COLO668 (cell line): ENCODE measurements around the gene SLC27A5.
A peak's percentile ranks its signal among the peaks of the same experiment; 100 is the strongest.

Source experiments
- DNase-seq: peaks from one replicate; lab custom pipeline; 2025; ENCODE audit not compliant: unreplicated experiment; lab: John Stamatoyannopoulos, UW

SLC27A5 gene, protein sequence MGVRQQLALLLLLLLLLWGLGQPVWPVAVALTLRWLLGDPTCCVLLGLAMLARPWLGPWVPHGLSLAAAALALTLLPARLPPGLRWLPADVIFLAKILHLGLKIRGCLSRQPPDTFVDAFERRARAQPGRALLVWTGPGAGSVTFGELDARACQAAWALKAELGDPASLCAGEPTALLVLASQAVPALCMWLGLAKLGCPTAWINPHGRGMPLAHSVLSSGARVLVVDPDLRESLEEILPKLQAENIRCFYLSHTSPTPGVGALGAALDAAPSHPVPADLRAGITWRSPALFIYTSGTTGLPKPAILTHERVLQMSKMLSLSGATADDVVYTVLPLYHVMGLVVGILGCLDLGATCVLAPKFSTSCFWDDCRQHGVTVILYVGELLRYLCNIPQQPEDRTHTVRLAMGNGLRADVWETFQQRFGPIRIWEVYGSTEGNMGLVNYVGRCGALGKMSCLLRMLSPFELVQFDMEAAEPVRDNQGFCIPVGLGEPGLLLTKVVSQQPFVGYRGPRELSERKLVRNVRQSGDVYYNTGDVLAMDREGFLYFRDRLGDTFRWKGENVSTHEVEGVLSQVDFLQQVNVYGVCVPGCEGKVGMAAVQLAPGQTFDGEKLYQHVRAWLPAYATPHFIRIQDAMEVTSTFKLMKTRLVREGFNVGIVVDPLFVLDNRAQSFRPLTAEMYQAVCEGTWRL

DNA sequence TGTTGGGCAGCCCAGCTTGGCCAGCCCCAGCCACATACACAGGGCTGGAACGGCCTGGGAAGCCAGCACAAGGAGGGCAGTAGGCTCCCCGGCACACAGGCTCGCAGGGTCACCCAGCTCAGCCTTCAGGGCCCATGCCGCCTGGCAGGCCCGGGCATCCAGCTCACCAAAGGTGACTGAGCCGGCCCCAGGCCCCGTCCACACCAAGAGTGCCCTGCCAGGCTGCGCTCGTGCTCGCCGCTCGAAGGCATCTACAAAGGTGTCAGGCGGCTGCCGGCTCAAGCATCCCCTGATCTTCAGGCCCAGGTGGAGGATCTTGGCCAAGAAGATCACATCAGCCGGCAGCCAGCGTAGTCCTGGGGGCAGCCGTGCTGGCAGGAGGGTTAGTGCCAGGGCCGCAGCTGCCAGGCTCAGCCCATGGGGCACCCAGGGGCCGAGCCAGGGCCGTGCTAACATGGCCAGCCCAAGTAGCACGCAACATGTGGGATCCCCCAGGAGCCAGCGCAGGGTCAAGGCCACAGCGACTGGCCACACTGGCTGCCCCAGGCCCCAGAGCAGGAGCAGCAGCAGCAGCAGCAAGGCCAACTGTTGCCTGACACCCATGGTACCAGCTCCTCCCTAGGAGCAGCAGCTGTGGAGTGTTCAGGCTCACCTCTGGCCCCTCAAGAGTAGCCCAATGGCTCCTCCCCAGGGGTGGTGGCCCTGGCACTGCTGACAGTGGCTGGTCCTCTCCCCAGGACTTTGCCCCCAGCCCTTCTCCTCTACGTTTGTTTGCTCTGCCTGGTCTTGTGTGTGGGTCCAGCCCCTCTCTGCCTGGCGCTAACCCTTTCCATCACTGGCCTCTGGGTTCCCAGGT lies at the start of gene SLC27A5:
SLC27A5 (minus strand) TSS at position 640 of the 856 bp plus-strand sequence; CDS start at position 603, 37 bp downstream.
- peak; percentile 12 for DNase-seq

DNA sequence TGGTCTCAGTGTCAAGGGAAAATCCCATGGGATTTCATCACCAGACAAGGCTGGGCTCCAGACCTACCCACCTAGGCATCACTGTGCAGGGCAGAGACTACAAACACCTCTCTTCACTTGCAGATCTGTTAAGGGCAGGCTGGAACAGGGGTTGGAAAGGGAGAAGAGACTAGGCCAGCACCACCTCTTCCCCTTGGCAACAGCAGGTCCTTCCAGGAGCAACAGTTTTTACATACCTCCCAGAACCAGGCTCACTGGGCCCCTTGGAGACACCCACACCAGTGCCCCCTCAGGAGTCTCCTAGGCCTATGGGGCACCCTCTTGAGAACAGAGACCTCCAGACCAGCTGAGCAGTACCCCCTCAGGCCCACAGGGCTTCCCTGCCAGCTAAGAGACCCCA lies 49.1 kb upstream of the SLC27A5 start:
- no peak for DNase-seq

DNA sequence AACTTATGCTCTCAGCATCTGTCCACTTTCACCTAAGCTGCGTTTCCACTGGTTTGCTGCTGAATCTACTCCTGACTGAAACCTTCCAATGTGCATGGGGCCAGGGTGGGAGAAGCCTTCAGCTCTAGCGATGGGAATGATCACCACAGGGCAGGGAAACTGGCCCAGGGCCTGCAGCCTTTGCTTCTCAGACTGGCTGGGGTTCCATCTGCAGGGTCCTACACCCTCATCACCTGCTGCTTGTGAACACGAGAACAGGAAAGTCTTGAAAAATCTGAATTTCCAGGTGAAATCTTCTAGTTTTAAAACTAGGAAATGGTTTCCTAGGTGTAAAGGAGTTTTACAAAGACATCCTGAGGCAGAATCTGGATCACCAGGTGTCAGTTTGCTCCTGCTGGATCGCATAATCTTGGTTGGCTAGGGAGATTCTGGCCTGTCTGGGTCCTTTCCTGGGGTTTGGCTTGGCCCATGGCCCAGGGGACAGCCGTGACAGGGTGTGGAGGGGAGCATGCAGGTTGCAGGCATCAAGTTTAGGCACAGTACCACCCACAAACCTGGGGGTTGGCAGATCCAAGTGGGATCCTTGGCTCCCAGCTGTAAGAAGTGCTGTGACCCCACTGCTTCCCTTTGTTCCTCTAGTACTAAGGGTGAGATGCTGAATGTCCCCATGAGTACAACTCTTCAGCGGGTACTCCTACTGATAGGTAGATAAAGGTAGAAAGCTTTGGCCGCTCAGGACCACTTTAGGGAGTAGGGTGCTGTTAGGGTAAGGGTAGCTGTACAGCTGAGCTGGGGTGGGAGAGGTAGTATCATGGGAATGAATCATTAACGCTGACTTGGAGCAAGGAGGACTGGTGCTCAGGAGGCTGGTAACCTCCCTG lies 48.5 kb upstream of the SLC27A5 start:
- DNase-seq = no peak

DNA sequence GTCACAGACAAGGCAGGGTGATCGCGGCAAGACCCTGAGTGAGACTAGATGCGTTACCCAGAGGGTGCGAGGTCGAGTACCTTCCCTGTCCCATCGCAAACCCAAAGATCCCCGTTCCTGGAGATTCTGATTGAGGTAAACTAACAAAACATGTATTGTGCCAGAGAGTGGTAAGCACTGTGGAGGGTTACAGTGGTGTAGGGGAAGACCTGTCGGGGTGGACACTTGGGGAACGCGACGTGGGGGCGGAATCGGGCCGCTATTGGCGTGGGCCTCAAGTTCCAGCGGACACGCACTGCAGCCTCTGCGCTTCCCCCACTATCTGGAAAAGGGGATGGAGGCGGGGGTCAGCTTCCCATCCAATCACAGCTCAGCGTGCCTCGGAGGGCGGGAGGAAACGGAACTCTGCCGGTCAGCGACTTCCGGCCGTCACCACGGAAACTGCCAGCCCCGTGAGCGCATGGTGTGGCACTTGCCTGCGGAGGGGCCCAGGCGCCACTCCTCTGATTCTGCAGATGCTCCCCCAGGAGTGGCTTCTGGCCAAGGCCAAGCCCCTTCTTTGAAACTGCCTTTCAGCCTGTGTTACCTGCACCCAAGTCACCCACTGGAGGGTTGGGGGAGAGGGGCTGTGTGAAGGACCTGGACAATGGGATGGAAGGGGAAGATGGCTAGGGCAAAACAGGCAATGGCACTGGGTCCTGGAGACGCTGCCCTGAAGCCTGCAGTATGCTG lies 47.6 kb upstream of the SLC27A5 start:
- no peak for DNase-seq

DNA sequence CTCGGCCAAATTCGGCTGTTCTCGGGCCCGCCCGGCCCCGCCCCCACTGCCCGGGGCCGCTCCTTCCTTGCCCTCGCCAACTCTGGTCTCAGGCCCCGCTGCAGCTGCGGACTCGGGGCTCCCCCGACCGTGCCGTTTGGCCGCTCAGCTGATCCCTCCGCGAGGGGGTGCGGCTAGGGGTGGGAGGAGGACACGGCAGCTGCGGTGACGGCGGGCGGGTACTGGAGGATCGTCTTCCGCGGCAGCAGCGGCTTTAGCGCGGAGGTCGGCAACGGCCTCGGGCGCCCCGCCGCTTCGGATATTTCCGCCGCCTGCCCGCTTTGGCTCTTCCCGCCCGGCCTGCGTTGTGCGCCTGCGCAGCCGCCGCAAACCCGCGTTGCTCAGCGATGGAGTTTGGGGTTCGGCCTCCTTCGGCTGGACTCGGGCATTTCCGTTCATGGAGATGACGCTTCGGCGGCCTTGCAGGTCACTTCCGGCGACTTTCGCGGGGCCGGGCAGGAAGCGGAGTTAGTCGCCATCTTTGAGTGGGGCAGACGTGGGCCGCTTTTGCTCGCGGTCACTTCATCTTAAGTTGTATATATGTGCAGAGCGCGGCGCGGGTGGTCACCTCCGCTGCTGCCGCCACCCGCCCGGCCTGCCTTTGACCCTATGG lies 47.0 kb upstream of the SLC27A5 start:
- DNase-seq = no peak

DNA sequence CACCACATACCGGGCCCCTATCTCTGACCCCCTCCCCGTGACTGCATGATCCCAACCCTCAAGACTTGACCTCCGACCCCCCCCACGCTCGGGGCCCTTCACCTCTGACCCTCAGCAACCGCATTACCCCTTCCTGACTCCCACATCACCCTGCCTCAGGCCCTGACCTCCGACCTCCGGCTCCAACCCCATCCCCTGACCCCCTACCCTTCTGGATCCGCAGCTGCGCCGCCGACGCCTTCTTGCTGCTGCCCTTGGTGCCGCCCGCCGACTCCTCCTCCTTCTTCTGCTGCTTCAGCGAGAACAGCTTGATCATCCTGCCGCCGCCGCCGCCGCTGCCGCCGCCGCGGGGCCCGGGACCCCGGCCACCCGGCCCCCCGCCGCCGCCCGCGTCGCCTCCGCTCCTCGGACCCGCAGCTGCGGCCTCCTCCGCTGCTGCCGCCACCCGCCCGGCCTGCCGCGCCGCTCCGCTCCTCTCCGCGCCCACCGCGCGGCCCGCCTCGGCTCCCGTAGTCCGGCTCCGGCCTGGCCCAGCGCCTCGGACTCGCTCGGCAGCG lies 46.4 kb upstream of the SLC27A5 start, which contains the start of gene UBE2M:
UBE2M (minus strand) TSS at position 546 of the 557 bp plus-strand sequence; CDS start at position 316, 230 bp downstream.
- DNase-seq = no peak

DNA sequence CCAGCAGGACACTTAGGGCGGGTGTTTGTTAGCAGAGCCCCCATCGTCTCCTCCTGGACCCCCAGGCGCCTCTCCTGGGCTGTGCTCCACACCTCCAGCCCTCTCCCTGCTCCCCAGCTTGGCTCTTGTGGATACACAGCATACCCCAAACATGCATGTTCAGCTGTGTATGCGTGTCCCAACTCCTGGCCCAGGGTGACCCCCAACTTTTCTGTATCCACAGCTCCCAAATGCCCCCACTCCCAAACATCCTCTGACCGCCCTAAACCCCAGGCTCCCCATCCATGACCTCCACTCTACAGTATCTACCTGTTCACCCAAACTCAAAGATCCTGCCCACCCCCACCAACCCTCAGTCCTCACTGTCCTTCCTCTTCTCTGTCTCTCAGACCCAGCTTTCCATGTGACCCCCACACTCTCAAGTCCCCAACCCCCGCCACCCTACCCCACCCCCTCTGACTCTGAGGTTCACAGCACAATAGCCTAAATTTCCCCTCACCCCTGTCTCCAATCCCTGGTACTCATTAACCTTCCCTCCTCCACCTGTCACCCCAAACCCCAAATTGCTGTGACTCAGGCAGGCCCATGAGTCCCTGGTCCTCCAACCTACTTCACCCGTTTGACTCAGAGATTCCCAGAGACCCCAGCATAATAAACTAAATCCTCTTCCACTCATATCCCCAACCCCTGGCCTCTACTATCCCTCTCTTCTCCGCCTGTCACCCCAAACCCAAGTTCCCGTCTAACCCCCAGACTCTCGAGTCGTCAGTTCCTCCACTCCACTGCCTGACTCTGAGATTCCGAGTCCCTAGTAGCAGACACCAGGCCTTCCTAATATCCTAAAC lies 45.7 kb upstream of the SLC27A5 start:
- no peak for DNase-seq

DNA sequence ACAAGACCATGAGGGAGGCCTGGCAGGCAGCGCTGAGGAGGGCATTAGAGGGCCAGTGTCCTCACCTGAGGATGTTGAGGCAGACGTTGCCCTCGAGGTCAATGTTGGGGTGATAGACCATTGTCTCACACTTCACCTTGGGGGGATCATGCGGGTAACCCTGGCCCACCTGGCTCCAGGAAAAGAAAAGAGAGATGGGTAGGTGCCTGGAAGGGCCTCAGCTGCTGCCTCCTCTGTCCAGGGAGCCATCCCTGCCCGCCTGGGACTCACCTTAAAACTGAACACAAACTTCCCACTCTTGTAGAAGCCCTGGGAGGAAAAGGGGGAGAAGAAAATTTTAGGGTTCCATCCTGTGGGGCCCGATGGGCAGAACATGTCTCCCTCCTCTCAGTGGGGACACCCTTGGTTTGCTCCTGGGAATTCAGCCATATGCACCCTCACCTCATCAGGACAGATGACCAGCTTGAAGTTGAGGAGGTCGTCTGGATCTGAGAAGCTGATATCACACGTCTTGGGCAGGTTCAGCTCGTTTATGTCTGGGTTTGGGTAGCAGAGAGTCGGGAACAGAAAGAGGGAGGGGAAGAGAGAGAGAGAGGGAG lies 44.9 kb upstream of the SLC27A5 start:
- DNase-seq = no peak

DNA sequence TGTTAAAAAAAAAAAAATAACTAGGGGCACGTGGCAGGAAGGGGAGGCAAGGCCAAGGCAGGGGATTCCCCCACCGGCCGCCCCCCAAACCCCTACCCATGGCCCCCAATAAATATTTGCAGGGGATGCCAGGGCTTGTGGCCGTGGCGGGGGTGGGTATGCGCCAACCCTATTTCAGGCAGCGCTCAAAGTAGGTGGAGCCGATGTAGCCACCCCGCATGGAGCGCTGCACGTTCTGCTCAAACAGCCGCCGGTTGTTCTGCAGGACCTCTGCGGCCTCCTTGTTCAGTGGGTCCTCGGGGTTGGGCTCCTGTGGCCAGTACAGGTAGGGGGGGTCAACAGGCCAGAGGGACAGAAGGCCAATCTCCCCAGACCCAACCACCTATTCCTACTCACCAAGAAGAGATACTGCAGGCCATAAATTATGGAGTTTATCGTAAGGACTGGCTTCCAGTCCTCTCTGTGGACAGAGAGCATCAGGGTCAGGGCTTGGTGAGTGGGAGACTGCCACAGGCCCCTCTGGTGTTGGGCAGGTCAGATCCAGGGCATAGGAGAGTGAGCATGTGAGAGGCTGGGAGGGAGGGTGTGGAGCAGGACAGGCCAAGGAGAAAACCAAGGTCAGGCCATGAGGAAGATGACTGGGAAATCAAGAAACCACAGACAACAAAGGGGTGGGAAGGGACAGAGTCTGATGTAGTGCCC lies 44.3 kb upstream of the SLC27A5 start:
- no peak for DNase-seq

DNA sequence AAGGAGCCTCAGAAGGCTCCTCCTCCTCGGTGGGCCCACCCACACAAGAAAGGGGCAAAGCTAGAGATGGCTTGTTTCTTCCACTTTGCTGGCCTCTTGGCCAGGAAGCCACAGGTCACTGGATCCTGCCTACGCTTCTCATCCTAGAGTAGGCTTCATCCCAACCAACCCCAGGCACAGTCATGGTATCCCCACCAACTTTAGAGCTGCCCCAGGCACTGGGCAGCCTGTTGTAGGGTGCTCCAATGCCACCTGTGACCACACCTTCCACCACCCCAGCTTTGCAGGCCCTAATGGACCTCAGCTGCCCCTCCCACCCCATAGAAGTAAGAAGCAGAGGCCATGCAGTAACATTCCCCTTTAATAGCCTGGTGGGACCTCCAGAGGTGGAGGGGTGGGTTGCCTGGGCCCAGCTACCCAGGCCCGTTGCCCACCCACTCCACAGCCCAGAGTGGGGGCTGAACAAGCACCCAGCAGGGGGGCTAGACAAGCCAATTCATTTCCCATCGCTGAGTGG lies 43.6 kb upstream of the SLC27A5 start:
- no peak for DNase-seq

DNA sequence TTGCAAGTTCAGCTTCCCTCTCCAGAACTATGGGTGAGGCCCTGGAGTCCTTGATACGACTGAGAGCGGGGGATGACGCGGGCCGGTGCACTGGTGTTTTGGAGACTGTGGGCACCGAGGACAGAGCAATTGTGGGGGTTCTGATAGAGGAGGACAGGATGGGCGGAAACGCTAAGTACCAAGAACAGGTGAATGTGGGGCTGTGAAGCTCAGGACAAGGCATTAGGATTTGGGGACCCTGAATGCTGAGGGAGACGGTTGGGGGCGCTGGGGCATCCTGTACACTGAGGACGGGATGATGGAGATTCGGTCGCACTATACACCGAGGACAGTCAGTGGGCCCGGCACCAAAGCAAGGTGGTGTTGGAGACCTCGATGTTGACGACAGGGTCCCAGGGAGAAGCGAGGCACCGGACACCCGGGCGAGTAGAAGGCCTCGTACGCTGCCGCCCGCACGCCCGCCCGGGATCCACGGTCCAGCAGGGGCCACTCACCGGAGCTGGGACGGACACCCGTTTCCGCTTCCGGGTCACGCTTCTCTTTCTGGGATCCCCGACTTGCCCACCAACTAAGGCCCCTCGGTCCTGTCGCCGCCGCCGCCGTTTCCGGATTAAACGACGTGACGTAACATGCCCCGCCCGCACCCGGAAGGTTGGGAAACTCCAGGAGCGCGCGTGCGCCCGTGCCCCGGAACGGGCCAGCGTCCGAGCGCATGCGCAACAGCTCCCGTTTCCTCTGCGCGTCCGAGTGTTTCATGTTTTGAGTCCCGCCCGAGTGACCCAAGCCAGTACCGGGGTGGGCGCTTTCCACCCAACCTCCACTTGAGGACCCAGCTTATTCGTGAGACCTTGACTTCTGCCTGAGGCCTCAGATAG lies 42.9 kb upstream of the SLC27A5 start, which contains the start of gene CHMP2A:
CHMP2A (minus strand) TSS at position 612 of the 875 bp plus-strand sequence. CDS start 893 bp downstream, outside the sequence.
- DNase-seq = no peak

DNA sequence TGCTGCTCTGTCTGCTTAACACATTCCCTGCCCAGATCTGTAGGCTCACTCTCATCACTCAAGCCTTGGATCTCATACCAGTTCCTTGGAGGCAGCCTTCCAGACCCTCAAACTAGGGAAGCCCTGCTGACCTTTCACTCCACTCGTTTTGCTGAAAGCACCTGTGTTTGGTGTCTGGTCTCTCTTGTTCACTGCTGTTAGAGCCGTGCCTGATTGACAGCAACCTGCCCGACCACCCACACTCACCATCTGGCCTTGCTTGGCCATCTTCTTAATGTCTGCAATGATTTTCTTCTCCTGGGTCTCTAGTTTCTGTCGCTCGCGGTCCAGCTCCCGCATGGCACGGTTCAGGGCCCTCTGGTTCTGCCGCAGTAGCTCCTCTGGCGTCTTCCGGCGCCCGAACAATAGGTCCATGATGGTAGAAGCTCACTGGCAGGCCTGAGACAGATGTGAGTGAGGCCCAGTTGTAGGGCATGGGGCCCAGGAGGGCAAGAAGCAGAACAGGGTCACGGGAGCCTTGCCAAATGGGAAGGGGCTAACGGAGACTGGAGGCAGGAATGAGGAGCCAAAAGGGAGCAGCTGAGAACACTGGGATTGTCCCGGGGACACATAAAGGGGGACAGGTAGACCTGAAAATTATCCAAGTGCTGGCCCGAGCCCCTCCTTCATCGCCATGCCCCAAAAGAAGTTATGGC lies 42.2 kb upstream of the SLC27A5 start:
- DNase-seq = no peak

DNA sequence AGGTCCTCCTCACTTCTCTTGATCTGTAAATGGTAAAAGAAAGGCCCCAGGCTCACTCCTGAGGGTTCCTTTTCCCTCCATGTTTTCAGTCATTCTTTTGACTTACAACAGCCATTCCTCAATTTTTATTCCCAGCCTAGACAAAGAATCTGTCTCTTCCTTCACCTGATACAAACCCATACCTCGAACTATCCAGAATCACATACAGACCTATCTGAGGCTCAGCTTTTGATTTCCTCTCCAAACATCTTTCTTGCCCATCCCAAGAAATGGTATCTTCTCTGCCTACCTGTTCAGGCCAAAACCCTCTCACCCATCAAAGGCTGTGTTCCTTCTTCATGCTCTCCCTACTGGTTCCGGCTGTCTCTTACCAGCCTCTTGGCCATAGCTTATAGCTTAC lies 40.9 kb upstream of the SLC27A5 start:
- no peak for DNase-seq

DNA sequence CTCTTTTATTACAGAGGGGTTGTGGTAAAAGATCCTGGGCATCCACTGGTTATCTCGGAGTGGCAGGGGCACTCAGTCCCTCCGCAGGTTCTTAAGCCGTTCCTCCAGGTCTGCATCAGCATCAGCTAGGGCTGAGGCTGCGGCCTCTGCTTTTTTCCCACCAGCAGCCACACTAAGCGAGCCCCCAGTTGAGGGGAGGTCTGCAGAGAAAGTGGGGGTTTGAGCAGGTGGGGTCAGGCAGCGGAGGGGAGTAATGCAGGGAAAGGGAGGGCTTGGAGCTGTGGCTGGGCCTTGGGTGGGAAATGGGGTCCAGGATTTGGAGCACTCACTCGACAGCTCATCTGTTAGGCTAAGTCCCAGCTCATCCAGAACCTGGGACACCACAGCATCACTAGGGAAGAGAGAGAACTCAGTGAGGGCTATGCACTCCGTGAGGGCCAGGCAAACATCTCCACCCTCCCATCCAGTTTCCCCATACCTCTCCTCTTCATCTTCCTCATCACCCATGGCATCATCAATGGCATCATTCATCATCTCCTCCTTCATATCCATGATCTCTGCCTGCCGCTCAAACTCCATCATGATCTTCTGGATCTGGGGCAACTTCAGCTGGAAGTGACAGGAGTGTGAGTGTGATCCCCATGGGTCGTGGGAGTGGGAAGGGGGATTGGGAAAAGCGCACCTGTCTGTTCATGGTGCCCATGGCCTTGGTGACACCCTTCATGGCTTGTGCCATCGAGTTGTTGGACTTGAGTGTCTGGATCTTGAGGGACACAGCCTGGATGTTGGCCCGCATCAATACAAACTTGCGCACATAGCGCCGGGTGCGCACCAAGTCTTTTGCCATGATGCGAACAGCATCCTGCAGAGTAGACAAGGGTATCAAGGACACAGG lies 40.0 kb upstream of the SLC27A5 start:
- no peak for DNase-seq
